A673 (cell line): ENCODE measurements around the gene STX5. TPM values are rescaled to one million over a fixed set of nuclear protein-coding genes. Genes with fewer than 3 reads are reported as not detected.
A peak's percentile ranks its signal among the peaks of the same experiment; 100 is the strongest.

Experiments used
- BruUV-seq: library from RNA; stranded (reverse); fragments of 400-500 nt; replicated peaks from 2 replicates; lab custom pipeline; 2021; lab: Mats Ljungman, UMichigan
- CTCF ChIA-PET: fragments of 300-600 bp; sonication (Branson Sonifier 250); formaldehyde crosslinking; loops from one replicate; lab custom pipeline; 2022; ENCODE audit warnings: antibody characterized with exemption; lab: Charles Lee
- POLR2A ChIA-PET: fragments of 300-600 bp; sonication (Branson Sonifier 250); formaldehyde crosslinking; loops from one replicate; lab custom pipeline; 2022; ENCODE audit warnings: antibody characterized with exemption; ENCODE audit not compliant: low non-redundant PET; lab: Charles Lee
- DNase-seq: peaks from one replicate; pipeline ENCODE4 v3.0.0-alpha.2; 2015; ENCODE audit warnings: low spot score
- H3K27ac ChIP-seq: fragments of 200-600 bp; sonication (generic); 2 replicates; pipeline ENCODE4 v1.5.1; 2016; ENCODE audit warnings: mixed run types, low read depth, mild to moderate bottlenecking, mixed read lengths, antibody characterized with exemption, low read length; ENCODE audit not compliant: poor library complexity, severe bottlenecking
- H3K27me3 ChIP-seq: fragments of 200-600 bp; sonication (generic); replicated peaks from 2 replicates; pipeline ENCODE4 v1.6.1; 2017; ENCODE audit warnings: mixed run types, low read depth, mild to moderate bottlenecking, mixed read lengths, antibody characterized with exemption, low read length; ENCODE audit not compliant: insufficient read depth, poor library complexity
- H3K36me3 ChIP-seq: fragments of 200-600 bp; sonication (generic); 2 replicates; pipeline ENCODE4 v1.6.1; 2016; ENCODE audit warnings: mixed run types, mild to moderate bottlenecking, mixed read lengths, antibody characterized with exemption, low read length; ENCODE audit not compliant: insufficient read depth, poor library complexity, severe bottlenecking
- H3K4me1 ChIP-seq: fragments of 200-600 bp; sonication (generic); 2 replicates; pipeline ENCODE4 v1.6.1; 2017; ENCODE audit warnings: mixed run types, mild to moderate bottlenecking, mixed read lengths, antibody characterized with exemption, low read length; ENCODE audit not compliant: insufficient read depth, poor library complexity, severe bottlenecking
- H3K4me3 ChIP-seq: fragments of 200-600 bp; sonication (generic); 2 replicates; pipeline ENCODE4 v1.5.1; 2016; ENCODE audit warnings: low read depth, mixed run types, mild to moderate bottlenecking, mixed read lengths, low read length; ENCODE audit not compliant: poor library complexity, severe bottlenecking
- H3K9me3 ChIP-seq: fragments of 200-600 bp; sonication (generic); 2 replicates; pipeline ENCODE4 v1.6.1; 2016; ENCODE audit warnings: mixed run types, low read depth, mild to moderate bottlenecking, mixed read lengths, antibody characterized with exemption, low read length; ENCODE audit not compliant: poor library complexity, severe bottlenecking
- EZH2 ChIP-seq: fragments of 200-600 bp; sonication (generic); IDR thresholded peaks from 2 replicates; pipeline ENCODE4 v1.6.1; 2017; ENCODE audit warnings: borderline replicate concordance, low read depth, mild to moderate bottlenecking, mixed read lengths, antibody characterized with exemption, low read length; ENCODE audit not compliant: poor library complexity, severe bottlenecking
- intact Hi-C: fragments of 100-400 bp; cut with micrococcal nuclease; formaldehyde crosslinking; loops from one replicate; pipeline ENCODE4 v1.10.0; 2022; ENCODE audit not compliant: unreplicated experiment
- total RNA-seq: library from RNA; stranded (reverse); gene quantifications from 2 replicates; pipeline ENCODE4 v1.2.3, GENCODE V29; 2021
- TF ChIP-seq, protein P1 (sequence below): fragments of 300-800, 200-600 bp; sonication (generic); conservative IDR thresholded peaks from 2 replicates; pipeline ENCODE4 v1.5.1; 2017; ENCODE audit warnings: low read depth, mild to moderate bottlenecking, antibody characterized with exemption, low read length, moderate library complexity, mixed read lengths

The STX5 gene
- total RNA-seq, 1 experiment from 2014 or later, result 29.2 TPM

DNA sequence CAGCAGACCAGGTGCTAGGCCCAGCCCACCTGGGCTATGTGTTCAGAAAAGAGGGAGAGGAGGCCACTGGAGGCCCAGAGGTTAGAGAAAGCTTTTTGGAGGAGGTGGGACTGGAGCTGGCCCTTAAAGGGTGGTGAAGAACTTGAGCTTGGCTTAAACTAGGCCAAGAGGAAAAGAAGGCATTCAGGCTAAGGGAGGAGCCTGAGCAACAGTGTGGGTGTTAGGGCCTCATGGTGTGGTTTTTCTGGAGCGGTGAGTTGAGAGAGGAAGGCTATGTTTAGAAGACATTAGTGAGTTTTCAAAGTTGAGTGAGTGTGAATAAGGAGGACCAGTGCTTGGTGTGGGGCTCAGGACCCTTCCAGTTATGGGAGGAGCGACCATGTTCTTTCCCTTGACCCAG lies 54.5 kb downstream of the STX5 start:
- CTCF ChIA-PET, result no interaction called here
- intact Hi-C loops, result no loop called here
- Histone ChIP-seq H3K4me3 (no peak overlapping the region), H3K9me3 (no peaks in the 10 kb centered on the region), H3K36me3 (peaks cover 53% of the 10 kb centered on the region), H3K27me3 (no peaks in the 10 kb centered on the region), H3K27ac (peak overlapping the region; percentile 16), H3K4me1 (peaks cover under 1% of the 10 kb centered on the region)
- no peak for DNase-seq
- POLR2A ChIA-PET, result interaction anchor here (0.5 kb wide), 1 partner anchor 124 kb away, joined by 9 read pairs; no protein-coding TSS in a partner anchor
- no TSS peak for BruUV-seq
- TF ChIP-seq, protein P1, sequence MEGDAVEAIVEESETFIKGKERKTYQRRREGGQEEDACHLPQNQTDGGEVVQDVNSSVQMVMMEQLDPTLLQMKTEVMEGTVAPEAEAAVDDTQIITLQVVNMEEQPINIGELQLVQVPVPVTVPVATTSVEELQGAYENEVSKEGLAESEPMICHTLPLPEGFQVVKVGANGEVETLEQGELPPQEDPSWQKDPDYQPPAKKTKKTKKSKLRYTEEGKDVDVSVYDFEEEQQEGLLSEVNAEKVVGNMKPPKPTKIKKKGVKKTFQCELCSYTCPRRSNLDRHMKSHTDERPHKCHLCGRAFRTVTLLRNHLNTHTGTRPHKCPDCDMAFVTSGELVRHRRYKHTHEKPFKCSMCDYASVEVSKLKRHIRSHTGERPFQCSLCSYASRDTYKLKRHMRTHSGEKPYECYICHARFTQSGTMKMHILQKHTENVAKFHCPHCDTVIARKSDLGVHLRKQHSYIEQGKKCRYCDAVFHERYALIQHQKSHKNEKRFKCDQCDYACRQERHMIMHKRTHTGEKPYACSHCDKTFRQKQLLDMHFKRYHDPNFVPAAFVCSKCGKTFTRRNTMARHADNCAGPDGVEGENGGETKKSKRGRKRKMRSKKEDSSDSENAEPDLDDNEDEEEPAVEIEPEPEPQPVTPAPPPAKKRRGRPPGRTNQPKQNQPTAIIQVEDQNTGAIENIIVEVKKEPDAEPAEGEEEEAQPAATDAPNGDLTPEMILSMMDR, result no peak
- no peak for TF ChIP-seq EZH2

DNA sequence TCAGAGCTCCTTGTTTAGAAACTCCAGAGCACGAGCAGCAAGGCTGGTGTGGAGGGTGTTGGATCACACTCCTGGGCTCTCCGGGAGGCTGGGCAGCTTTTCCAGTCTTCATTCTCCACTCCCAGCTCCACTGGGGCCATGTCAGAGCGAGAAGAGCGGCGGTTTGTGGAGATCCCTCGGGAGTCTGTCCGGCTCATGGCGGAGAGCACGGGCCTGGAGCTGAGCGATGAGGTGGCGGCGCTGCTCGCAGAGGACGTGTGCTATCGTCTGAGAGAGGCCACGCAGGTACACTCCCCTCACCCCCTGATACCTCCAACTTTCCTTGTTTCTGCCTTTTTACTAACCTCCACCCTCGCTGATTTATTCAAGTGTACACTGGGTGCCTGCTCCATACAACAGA lies 56.2 kb downstream of the STX5 start:
- CTCF ChIA-PET, result no interaction called here
- H3K9me3 ChIP-seq, result no peaks in the 10 kb centered on the region
- TF ChIP-seq, protein P1, result no peak
- BruUV-seq, result no TSS peak
- DNase-seq, result no peak
- peaks cover 9% of the 10 kb centered on the region for H3K4me1 ChIP-seq
- H3K36me3 ChIP-seq, result peaks cover 44% of the 10 kb centered on the region
- H3K27me3 ChIP-seq, result no peaks in the 10 kb centered on the region
- no peak overlapping the region for H3K4me3 ChIP-seq
- intact Hi-C loops, result no loop called here
- no peak overlapping the region for H3K27ac ChIP-seq
- POLR2A ChIA-PET, result interaction anchor here (0.6 kb wide), 1 partner anchor 41 kb away, joined by 3 read pairs; no protein-coding TSS in a partner anchor

GRCh38 chr11:62774407-62774806 lies 57.4 kb downstream of the STX5 start:
- intact Hi-C loops, result loop anchor here (5.0 kb wide), 1 partner anchor 47 kb away; the partner anchor contains the start of genes HNRNPUL2 and TTC9C
- ChIA-PET CTCF (interaction anchor here (0.7 kb wide), 1 partner anchor 69 kb away, joined by 7 read pairs; no protein-coding TSS in a partner anchor), POLR2A (no interaction called here)
- Histone ChIP-seq H3K9me3 (no peaks in the 10 kb centered on the region), H3K27me3 (no peaks in the 10 kb centered on the region), H3K4me3 (no peak overlapping the region), H3K4me1 (peaks cover 21% of the 10 kb centered on the region), H3K27ac (no peak overlapping the region), H3K36me3 (peaks cover 36% of the 10 kb centered on the region)
- BruUV-seq, result no TSS peak
- DNase-seq, result no peak
- TF ChIP-seq, protein P1, result no peak
- TF ChIP-seq EZH2, result no peak
